Transverse colon (tissue), 3 donors: Measurements from ENCODE around the gene ZKSCAN8.

Experiments
- POLR2A ChIP-seq: fragments of 450-650 bp; IDR thresholded peaks from one replicate; pipeline ENCODE4 v1.6.1; 2016; ENCODE audit warnings: antibody characterized with exemption, mild to moderate bottlenecking, moderate library complexity
- TF ChIP-seq, protein P1 (sequence below), 5 experiments: fragments of 200-600 bp in 3 of 5; fragments of 450-650 bp in 2 of 5; sonication (generic) in 3 of 5; IDR thresholded peaks; 1 replicate in 2 of 5; 2 replicates in 3 of 5; pipeline ENCODE4 v1.5.1; 2016 to 2017; ENCODE audit warnings: antibody characterized with exemption in 5 of 5, inconsistent platforms in 3 of 5, mild to moderate bottlenecking in 2 of 5, moderate library complexity in 1 of 5

DNA sequence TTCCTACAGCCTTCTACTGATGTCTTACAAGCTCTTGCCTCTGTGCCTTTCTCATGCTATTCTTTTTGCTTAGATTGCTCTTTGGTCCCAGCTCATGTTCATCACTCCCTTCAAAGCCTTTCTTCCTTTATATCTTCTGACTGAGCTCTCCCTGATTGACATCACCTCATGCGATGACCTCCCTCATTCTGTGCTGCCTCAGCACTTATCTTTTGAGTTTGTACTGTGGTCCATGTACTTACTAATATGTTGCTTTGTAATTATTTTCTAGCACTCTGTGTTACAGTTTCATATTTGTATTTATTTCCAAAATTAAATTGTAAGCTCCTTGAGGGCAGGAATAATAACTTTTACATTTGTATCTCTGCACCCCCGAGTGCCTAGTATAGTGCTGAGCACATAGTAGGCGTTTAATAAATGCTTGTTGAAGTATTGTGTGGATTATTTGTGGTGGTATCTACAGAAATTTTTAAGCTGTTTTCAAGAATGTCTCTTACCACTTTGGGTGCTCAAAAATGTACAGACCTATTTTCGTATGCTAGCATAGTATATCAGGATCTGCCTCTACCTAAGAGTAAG, 17.4 kb downstream of the ZKSCAN8 start:
- TF ChIP-seq, protein P1, sequence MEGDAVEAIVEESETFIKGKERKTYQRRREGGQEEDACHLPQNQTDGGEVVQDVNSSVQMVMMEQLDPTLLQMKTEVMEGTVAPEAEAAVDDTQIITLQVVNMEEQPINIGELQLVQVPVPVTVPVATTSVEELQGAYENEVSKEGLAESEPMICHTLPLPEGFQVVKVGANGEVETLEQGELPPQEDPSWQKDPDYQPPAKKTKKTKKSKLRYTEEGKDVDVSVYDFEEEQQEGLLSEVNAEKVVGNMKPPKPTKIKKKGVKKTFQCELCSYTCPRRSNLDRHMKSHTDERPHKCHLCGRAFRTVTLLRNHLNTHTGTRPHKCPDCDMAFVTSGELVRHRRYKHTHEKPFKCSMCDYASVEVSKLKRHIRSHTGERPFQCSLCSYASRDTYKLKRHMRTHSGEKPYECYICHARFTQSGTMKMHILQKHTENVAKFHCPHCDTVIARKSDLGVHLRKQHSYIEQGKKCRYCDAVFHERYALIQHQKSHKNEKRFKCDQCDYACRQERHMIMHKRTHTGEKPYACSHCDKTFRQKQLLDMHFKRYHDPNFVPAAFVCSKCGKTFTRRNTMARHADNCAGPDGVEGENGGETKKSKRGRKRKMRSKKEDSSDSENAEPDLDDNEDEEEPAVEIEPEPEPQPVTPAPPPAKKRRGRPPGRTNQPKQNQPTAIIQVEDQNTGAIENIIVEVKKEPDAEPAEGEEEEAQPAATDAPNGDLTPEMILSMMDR (IDR thresholded peaks at IDR 0.05): no peak
- no peak for TF ChIP-seq POLR2A
